Suprapubic skin (tissue), 4 donors: ENCODE measurements around the gene ESR2. TPM values are rescaled to one million over a fixed set of nuclear protein-coding genes. Genes with fewer than 3 reads are reported as not detected.
"Not testable (repeated sequence)": the region's sequence is repeated elsewhere in the genome, so short reads cannot be mapped to it uniquely, and the experiment has no call there.

Experiments used
- DNase-seq, 2 donors: peaks; one replicate each; pipeline ENCODE4 v3.0.0-alpha.2; 2019; ENCODE audit warnings: low spot score in 2 of 2
- H3K27ac ChIP-seq: fragments of 200-600 bp; sonication (generic); one replicate; pipeline ENCODE4 v1.5.1; 2019
- H3K27me3 ChIP-seq: fragments of 200-600 bp; sonication (generic); one replicate; pipeline ENCODE4 v1.5.1; 2019
- H3K36me3 ChIP-seq: fragments of 200-600 bp; sonication (generic); one replicate; pipeline ENCODE4 v1.5.1; 2019
- H3K4me1 ChIP-seq: fragments of 200-600 bp; sonication (generic); one replicate; pipeline ENCODE4 v1.5.1; 2019
- H3K4me3 ChIP-seq: fragments of 200-600 bp; sonication (generic); one replicate; pipeline ENCODE4 v1.5.1; 2019; ENCODE audit warnings: mild to moderate bottlenecking
- H3K9me3 ChIP-seq: fragments of 200-600 bp; sonication (generic); one replicate; pipeline ENCODE4 v1.5.1; 2019
- EP300 ChIP-seq: sonication (generic); formaldehyde crosslinking; IDR thresholded peaks from one replicate; pipeline ENCODE4 v1.6.1; 2017; ENCODE audit warnings: antibody characterized with exemption
- POLR2A ChIP-seq, 2 donors: fragments of 450-650 bp; IDR thresholded peaks; one replicate each; pipeline ENCODE4 v1.6.1; 2017; ENCODE audit warnings: antibody characterized with exemption in 2 of 2, mild to moderate bottlenecking in 2 of 2, moderate library complexity in 2 of 2
- POLR2AphosphoS5 ChIP-seq, 3 donors: sonication (generic); formaldehyde crosslinking; IDR thresholded peaks; one replicate each; pipeline ENCODE4 v1.6.1; 2017; ENCODE audit warnings: antibody characterized with exemption in 3 of 3
- WGBS: methylation state at CpG from one replicate; pipeline ENCODE4 v1.1.5; 2018; 5-methylcytosine and 5-hydroxymethylcytosine counted together
- total RNA-seq, 4 donors: library from RNA; depleted of rRNA; stranded (reverse); fragments of >200 nt; gene quantifications; one replicate each; pipeline ENCODE4 v1.1.0, GENCODE V29; 2016
- TF ChIP-seq, protein P1 (sequence below), 2 donors: fragments of 200-600 bp in 1 of 2; fragments of 450-650 bp in 1 of 2; sonication (generic) in 1 of 2; IDR thresholded peaks; one replicate each; pipeline ENCODE4 v1.5.1; 2016 to 2019; ENCODE audit warnings: antibody characterized with exemption in 2 of 2, mild to moderate bottlenecking in 1 of 2, moderate library complexity in 1 of 2

ESR2 gene
- total RNA-seq, 4 donors from 2014 or later = 0.38 to 1.4 (median 1.1) TPM; not detected in 1

GRCh38 chr14:64326502-64326901 is 32.3 kb upstream of the ESR2 start:
- Histone ChIP-seq H3K4me1 (no peaks in the 10 kb centered on the region), H3K9me3 (no peaks in the 10 kb centered on the region), H3K27ac (no peak overlapping the region), H3K27me3 (no peaks in the 10 kb centered on the region), H3K36me3 (no peaks in the 10 kb centered on the region), H3K4me3 (no peak overlapping the region)
- no peak for DNase-seq
- no peak for TF ChIP-seq POLR2A (IDR thresholded peaks at IDR 0.05)
- no peak for TF ChIP-seq POLR2AphosphoS5 (IDR thresholded peaks at IDR 0.05)
- TF ChIP-seq, protein P1, sequence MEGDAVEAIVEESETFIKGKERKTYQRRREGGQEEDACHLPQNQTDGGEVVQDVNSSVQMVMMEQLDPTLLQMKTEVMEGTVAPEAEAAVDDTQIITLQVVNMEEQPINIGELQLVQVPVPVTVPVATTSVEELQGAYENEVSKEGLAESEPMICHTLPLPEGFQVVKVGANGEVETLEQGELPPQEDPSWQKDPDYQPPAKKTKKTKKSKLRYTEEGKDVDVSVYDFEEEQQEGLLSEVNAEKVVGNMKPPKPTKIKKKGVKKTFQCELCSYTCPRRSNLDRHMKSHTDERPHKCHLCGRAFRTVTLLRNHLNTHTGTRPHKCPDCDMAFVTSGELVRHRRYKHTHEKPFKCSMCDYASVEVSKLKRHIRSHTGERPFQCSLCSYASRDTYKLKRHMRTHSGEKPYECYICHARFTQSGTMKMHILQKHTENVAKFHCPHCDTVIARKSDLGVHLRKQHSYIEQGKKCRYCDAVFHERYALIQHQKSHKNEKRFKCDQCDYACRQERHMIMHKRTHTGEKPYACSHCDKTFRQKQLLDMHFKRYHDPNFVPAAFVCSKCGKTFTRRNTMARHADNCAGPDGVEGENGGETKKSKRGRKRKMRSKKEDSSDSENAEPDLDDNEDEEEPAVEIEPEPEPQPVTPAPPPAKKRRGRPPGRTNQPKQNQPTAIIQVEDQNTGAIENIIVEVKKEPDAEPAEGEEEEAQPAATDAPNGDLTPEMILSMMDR (IDR thresholded peaks at IDR 0.05) = no peak
- no peak for TF ChIP-seq EP300
- WGBS = 90% methylated on average over 2 of the region's 2 CpGs

- no peaks in the 10 kb centered on the region for H3K9me3 ChIP-seq
- no peaks in the 10 kb centered on the region for H3K4me1 ChIP-seq
- H3K36me3 ChIP-seq = no peaks in the 10 kb centered on the region
- no peak overlapping the region for H3K27ac ChIP-seq
- H3K27me3 ChIP-seq = no peaks in the 10 kb centered on the region
- DNase-seq = no peak
- no peak overlapping the region for H3K4me3 ChIP-seq
- TF ChIP-seq POLR2AphosphoS5 (IDR thresholded peaks at IDR 0.05) = no peak
- TF ChIP-seq, protein P1 (IDR thresholded peaks at IDR 0.05) = no peak
- no peak for TF ChIP-seq EP300
- no peak for TF ChIP-seq POLR2A (IDR thresholded peaks at IDR 0.05)
- WGBS = 68% methylated on average over 1 of the region's 1 CpG
Observed at GRCh38 chr14:64324895-64325294, 30.7 kb upstream of the ESR2 start.

DNA sequence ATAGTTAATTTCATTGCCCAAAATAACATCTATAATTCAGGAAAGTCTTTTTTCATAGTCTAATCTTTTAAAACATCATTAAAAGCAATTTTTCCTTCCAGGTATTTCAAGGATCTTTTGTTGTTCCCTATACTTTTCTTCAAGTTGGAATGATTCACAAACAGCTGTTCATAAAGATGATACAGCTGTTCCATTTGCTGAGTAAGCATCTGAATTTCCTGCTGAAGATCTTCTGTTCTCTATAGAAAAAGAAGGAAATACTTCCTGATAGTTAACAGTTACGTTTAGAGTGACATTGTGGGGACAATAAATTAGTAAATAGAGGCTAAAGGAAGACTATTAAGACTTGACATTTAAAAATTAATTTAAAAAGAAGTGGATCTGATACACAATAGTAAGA is 30.3 kb upstream of the ESR2 start:
- no peak for DNase-seq
- Histone ChIP-seq H3K27ac (no peak overlapping the region), H3K4me1 (no peaks in the 10 kb centered on the region), H3K9me3 (no peaks in the 10 kb centered on the region), H3K4me3 (no peak overlapping the region), H3K36me3 (no peaks in the 10 kb centered on the region), H3K27me3 (no peaks in the 10 kb centered on the region)
- WGBS = 8% methylated on average over 1 of the region's 1 CpG
- TF ChIP-seq POLR2A (IDR thresholded peaks at IDR 0.05) = no peak

DNA sequence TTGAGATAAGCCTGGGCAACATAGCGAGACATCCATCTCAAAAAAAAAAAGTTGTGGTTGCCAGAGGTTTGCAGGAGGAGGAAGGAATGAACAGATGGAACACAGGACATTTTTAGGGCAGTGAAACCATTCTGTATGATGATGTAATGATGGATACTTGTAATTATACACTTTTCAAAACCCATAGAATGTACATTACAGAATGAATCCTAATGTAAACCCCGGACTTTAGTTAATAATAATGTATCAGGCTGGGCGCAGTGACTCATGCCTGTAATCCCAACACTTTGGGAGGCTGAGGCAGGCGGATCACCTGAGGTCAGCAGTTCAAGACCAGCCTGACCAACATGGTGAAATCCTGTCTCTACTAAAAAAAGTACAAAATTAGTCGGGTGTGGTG is 26.2 kb upstream of the ESR2 start:
- not testable (repeated sequence) for H3K4me3 ChIP-seq, H3K27ac ChIP-seq, H3K27me3 ChIP-seq, DNase-seq, H3K4me1 ChIP-seq, H3K36me3 ChIP-seq, H3K9me3 ChIP-seq
- 84% methylated on average over 5 of the region's 5 CpGs for WGBS

- 79% methylated on average over 1 of the region's 1 CpG for WGBS
- DNase-seq, H3K4me1 ChIP-seq, H3K27me3 ChIP-seq, H3K27ac ChIP-seq, H3K36me3 ChIP-seq, H3K9me3 ChIP-seq, H3K4me3 ChIP-seq: not testable (repeated sequence)
Observed at GRCh38 chr14:64318695-64319094, 24.5 kb upstream of the ESR2 start.

DNA sequence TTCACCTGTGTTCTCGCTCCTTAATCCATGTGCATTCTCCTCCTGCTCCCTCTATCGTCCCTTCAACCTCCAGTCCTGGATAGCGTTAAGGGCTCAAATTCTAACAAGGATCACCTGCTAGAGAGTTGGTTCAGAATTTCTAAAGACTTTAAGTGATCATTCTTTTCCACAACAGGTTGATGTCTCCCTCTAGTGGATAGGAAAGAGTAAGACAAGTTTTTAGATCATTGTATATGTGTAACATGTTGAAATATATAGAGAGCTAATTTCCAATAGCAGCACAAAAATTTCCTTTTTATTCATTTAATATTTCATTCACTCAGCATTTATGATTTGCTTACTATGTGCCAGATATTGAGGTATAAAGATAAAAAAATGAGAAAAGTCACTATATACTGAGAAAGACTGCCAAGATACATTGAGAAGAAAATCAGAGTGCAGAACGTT is 9.3 kb upstream of the ESR2 start:
- Histone ChIP-seq H3K27ac (no peak overlapping the region), H3K27me3 (no peaks in the 10 kb centered on the region), H3K4me3 (no peak overlapping the region), H3K9me3 (no peaks in the 10 kb centered on the region), H3K4me1 (no peaks in the 10 kb centered on the region), H3K36me3 (no peaks in the 10 kb centered on the region)
- WGBS = 18% methylated on average over 4 of the region's 4 CpGs
- TF ChIP-seq EP300 (no peak), POLR2AphosphoS5 (IDR thresholded peaks at IDR 0.05) (no peak), POLR2A (IDR thresholded peaks at IDR 0.05) (no peak)
- TF ChIP-seq, protein P1 (IDR thresholded peaks at IDR 0.05) = peak; percentile 48 to 62
- DNase-seq = no peak

DNA sequence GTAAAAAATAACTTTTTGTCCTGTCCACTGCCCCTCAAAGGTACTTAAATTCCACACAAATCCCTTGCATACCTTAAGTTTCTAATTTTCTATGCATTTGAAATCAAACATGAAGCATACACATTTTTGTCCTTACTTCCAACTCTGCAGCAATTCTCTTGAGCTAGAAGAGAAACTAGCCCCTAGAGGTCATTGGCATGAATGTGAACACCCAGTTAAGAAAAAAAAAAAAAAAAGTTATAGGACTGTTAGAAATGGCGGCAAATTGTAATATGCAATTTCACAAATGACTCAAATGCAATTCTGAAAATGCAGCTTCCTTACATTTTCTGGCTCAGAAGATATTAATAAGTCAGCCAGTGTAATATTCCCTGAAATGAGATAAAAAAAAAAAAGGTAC is 4.6 kb upstream of the ESR2 start:
- TF ChIP-seq, protein P1 (IDR thresholded peaks at IDR 0.05) = no peak
- TF ChIP-seq EP300 (no peak), POLR2AphosphoS5 (IDR thresholded peaks at IDR 0.05) (no peak), POLR2A (IDR thresholded peaks at IDR 0.05) (no peak)
- WGBS = 80% methylated on average over 1 of the region's 1 CpG
- Histone ChIP-seq H3K9me3 (no peaks in the 10 kb centered on the region), H3K27me3 (peaks cover 18% of the 10 kb centered on the region), H3K4me3 (no peak overlapping the region), H3K27ac (no peak overlapping the region), H3K4me1 (peaks cover 14% of the 10 kb centered on the region), H3K36me3 (no peaks in the 10 kb centered on the region)
- no peak for DNase-seq
